Left colon (tissue), 2 donors: ENCODE measurements around the gene EPPIN. TPM values are rescaled to one million over a fixed set of nuclear protein-coding genes. Genes with fewer than 3 reads are reported as not detected.

Experiments
- ATAC-seq: fragments of 200-7000 bp; cut with Tn5 transposase; one replicate; pipeline ENCODE4 v1.9.1; 2020; ENCODE audit warnings: mild to moderate bottlenecking, moderate library complexity
- DNase-seq, 2 donors: peaks; one replicate each; pipeline ENCODE4 v3.0.0-alpha.2; 2020
- intact Hi-C, 2 donors: fragments of 100-400 bp; cut with DNase I in 1 of 2; cut with micrococcal nuclease in 1 of 2; formaldehyde crosslinking; loops; one replicate each; pipeline versions ENCODE4 v1.11.2 to v1.14.0; 2022; cut with DNase I, micrococcal nuclease
- total RNA-seq, 2 donors: library from RNA; stranded (reverse); fragmentation: NEBNext Ultra II Directional; extraction: Animal tissue kit (Norgen Biotek cat#: 25700); gene quantifications; one replicate each; pipeline ENCODE4 v1.2.1, GENCODE V29; 2021
- donor health status: DM: no; HTN: no; CAD: no.
- donor health status: DM: yes; HTN: yes; CAD: no.

Gene EPPIN
- total RNA-seq, 2 donors from 2014 or later: not detected

DNA sequence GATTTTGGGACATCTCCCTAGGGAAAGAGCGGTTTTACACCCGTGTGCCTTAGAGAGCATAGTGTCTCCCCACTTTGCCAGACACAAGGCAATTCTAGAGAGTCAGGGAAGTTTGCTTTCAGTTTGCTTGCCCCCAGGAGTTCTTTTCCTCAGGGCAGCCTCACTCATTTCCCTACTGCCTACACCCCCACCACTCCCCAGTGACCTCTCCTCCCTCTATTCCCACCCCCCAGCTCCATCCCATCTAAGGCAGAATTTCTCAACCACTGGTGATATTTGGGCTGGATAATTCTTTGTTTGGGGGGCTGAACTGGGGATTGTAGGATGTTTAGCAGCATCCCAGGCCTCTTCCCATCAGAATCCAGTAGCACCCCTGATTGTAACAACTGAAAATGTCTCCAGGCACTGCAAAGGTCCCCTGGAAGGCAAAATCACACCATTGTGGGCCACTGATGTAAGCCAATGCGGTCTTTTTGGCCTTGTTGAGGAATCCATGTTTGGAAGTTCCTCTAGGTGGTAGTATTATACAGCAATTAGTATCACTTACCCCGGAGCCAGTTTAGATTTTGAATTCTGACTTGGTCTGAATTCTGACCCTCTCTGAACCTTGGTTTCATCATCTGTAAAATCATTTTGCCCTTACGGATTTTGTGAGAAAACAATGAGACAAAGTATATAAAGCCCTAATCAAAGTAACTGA is 1.3 kb downstream of the EPPIN start:
- intact Hi-C loops: no loop called here
- no peak for DNase-seq
- peak; percentile 79 for ATAC-seq

DNA sequence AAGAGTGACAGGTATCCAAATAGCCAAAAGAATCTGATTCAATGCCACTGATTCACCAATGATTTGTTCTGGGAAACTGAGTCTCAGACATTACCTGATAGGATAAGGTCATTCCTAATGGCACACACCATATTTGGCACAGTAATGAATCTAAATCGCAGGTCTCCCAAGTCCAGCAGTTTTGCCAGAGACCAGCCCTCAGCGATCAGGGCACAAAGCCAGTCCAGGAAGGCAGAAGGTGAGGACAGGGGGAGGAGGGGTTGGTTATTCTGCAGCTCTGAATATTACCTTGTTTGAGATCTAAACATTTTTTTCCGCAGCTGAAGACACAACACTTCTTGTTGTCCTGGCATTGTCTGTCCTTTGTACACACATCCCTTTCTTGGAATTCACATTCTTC is 1.9 kb downstream of the EPPIN start:
- ATAC-seq (no peak), DNase-seq (no peak)
- intact Hi-C loops: no loop called here

DNA sequence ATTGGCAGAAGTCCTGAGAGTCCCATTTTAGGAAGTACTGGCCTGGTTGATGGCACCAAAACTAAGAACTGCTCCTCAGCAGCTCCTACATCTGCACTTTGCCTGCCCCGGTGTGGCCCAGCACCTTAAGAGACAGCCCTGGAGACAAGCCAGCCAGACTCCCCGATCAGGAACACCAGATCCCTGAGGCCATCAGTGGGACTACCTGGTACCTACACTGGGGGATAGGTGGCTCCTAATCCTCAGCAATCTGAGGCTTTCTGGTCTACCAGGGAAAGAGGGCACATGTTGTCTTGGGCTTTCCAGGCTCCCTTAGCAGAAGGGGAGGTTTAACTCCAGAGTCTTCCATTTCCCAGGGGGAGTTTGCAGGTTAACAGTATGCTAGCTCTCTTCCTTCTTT is 7.8 kb downstream of the EPPIN start, which contains the start of gene WFDC6:
WFDC6 (minus strand) TSS at position 101 of the 400 bp plus-strand sequence; CDS start at position 26, 75 bp downstream.
- no peak for DNase-seq
- intact Hi-C loops: no loop called here
- no peak for ATAC-seq

DNA sequence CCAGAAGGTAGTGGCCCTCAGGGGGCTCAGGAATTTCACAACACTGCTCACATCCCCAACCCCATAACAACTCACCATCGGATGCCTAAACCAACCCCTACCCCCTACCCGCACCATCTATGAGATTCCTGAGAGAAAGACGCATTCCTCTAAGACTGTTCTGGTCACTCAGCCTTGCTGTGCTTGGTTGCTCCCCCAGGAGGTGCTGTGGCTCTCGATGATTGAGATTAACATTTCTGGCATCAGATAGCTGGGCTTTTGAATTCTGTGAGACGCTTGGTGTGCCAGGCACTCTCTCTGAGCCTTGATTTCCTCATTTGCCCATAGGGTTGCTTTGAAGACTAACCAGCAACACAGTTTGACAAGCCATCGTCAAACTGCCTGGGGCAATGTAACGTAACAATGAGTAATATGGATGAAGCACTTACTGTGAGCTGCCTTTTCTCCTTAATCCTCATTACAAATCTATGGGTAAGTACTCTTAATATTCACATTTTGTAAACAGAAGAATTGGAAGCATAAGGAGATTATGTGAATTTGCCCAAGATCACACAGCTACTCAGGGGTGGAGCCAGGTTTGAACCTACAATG is 8.9 kb downstream of the EPPIN start:
- no peak for ATAC-seq
- no peak for DNase-seq
- intact Hi-C loops: no loop called here

DNA sequence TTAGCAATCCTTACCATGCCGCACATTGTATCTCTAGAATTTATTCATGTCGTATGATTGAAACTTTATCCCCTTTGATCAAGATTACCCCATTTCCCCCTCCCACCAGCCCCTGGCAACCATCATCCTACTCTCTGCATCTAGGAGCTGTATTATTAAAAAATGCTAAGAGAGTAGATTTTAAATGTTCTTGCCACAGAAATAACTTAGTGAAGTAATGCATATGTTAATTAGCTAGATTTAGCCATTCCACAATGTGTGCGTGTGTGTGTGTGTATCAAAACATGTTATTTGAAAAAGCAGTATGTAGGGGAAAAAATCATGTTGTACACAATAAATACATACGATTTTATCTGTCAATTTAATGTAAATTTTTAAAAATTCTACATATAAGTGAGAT is 19.9 kb downstream of the EPPIN start:
- intact Hi-C loops: no loop called here
- ATAC-seq: no peak

DNA sequence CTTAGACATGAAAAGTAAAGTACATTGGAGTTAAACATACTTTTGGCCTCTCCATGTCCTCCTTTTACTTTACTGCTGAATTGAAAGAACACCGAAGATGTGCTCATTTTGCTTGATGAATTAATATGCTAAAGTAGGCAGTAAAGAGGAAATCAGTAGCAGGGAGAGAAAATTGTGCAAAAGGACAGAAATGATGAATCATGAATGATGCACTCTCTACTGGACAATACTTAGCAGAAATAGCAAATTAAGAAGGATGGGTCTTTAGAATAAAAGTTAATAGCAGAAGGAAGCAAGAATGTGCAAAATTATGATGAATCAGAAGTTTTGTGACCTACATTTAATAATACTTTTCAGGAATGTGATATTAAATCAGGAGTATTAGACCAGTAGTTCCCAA is 23.4 kb downstream of the EPPIN start:
- DNase-seq: no peak
- ATAC-seq: no peak
- intact Hi-C loops: no loop called here

More for the DNA sequence above, 19.9 kb downstream of the EPPIN start:
- DNase-seq: no peak

DNA sequence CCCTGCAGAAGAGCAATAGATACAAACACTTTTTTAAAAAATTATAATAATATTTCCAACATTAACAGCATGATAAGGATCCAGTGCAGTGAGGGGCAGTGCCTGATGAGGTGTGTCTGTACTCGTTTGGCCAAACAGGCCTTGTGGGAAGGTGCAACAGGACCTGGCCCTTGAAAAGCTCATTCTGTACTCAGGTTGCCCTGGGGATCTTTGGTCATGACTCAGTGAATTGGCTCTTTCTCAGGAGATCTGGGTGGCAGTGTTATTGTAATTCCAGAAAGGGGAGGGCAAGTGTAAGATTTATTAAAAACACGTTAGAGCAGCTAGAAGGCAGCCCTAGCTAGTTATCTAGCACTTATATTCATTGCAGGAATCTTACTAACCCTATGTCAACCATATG is 28.9 kb downstream of the EPPIN start:
- no peak for DNase-seq
- ATAC-seq: peak; percentile 64
- intact Hi-C loops: no loop called here

DNA sequence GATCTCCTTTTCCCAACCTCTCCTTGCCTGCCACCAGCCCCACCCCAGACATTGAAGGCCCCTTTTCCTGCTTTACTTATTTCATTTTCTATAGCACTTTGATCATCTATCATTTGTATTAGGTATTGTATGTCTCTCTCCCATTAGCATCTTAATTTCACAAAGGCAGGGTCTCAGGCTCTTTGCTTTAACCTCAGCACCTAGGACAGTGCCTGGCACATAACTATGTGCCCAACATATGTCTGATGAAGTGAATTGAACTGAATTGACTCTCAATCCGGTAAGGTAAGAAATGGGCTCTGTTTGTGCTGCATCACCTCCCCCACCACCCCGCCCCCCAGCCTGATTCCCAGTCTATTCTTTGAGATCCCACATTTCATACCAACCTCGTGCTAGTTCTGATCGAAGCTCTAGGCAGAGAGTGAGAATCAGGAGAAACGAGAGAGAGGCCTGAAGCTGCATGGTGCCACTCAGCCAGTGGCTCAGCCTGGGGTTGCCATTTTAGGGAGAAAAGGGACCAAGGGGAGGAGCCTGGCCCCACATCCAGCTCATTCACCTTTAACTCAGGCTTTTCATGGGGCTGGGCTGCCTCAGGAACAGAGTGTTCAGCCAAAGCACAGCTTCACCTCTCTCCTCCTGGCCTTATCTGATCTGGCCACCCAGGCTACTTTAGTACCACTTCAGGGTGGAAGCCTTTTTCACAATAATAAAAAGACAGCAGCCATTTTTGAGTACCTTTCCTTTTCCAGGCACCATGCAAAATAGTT is 31.9 kb downstream of the EPPIN start, which contains the start of gene SPINT3:
SPINT3 (minus strand) TSS at position 476 of the 767 bp plus-strand sequence; CDS start at position 462, 14 bp downstream.
- intact Hi-C loops: no loop called here
- ATAC-seq: no peak
- DNase-seq: no peak

DNA sequence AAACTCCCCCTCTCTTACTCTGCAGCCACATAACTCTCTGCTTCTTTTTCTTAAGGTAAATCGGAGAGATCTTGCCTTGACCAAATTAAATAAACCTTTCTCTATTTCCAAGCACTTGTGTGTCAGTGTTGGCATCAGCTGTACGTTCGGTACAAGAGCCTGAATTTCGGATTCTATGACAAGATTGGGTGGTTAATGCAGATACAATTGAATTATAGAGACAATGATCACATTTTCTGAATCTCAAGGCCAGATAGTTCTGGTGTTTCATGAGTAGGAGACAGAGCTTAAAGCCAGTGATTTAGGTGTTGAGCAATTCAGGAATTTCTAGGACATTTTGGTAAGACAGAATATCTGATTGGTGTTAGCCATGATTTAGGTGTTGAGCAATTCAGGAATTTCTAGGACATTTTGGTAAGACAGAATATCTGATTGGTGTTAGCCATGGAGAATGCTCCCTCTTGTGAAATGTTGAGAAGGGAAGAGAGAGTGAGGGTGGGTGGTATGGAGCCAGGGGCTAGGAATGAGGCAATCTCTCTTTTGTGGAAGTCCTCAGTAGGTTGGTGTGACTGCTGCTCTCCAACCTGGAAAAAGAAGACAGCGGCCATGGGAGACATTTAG is 36.8 kb downstream of the EPPIN start:
- ATAC-seq (no peak), DNase-seq (no peak)
- intact Hi-C loops: no loop called here

DNA sequence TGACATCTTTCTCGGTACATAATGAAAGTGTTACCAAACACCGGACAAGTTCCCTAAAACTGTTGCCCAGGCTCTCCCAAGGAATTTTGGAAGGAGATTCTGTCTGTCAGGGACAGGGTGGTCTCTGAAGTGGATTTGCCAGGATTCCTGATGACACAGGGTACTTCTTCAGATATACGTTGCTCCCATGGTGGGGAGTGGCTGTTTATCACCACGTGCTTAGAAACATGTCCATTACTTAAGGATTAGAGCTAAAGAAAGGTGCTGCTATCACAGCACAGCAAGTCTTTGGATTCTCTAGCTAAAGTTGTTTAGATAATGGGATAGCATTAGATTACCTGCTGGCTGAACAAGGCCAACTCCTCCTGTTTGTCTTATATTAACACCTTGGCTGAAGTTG is 38.1 kb downstream of the EPPIN start:
- DNase-seq: no peak
- intact Hi-C loops: no loop called here
- ATAC-seq: no peak

DNA sequence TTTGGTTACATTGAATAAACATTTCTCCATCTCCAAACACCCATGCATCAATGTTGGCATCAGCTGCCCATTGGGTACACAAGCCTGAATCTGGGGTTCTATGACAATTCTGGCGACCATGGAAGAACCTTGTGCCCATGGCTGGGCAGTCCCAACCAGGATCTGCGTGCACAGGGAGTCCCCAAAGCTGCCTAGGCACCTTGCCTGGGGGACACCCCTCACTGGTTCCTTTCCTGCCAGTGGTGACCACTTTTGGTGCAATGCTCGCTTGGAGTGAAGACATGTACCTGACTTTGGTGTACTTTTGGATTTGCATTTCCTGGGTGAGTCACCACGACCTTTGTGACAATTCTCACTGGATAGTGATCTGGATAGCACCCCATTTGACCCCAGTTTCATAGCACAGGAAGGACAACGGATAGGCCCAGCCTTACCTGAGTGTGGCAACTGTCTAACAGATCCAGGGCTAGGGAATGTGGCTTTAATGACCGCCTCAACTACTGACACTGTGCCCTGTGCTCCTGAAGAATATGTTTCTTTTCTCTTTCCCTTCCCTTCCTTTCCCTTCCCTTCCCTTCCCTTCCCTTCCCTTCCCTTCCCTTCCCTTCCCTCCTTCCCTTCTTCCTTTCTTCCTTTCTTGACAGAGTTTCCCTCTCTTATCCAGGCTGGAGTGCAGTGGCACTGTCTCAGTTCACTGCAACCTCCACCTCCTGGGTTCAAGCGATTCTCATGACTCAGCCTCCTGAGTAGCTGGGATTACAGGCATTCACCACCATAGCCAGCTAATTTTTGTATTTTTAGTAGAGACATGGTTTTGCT is 38.9 kb downstream of the EPPIN start:
- DNase-seq (no peak), ATAC-seq (peak; percentile 73)
- intact Hi-C loops: no loop called here

DNA sequence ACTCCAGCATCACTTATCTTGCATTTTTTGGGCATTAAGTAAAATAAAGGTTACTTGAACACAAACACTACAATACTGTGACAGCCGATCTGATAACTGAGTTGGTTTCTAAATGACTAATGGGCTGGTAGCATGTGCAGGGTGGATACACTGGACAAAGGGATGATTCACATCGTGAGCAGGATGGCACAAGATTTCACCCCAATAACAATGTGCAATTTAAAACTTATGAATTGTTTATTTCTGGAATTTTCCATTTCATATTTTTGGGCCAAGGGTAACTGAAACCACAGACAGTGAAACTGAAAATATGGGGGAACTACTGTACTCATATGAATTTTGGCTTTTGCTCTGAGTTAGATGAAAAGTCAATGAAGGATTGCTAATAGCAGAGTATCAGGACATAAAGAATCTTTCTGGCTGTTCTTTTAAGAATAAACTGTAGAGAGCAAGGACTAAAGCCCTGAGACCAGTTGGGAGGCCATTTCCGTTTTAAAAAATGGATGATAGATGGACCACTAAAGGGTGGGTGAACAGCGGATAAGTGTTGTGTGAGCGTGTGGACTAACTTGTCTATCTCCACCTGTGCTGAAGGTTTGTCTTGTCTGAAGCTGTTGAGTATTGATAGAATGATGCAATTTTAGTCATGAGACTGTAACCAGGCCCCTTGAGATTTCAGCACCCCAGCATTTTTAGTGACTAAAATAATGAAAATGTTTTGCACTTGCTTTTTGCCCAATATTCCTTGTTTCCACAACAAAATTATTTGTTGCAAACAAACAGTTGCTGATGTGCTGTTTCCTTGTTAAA is 40.0 kb downstream of the EPPIN start:
- no peak for ATAC-seq
- intact Hi-C loops: no loop called here

DNA sequence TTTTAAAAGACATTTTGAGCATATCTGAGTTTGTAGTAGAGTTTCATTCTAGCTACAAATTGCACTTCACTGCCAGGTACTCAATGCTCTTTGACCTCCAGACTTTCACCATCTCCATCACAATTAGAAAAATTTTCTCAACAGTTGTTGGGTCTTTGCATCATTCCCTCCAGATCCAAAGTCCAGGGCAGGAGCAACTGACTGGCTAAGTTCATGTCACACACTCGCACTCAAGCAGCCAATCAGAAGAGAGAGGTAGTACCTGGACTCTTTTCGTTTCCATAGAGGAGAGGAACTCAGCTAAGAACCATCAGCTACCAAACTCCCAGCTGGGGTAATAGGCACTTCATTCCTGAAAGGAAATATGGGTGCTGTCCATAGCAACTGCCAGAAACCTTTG is 40.8 kb downstream of the EPPIN start:
- intact Hi-C loops: no loop called here
- no peak for ATAC-seq
- no peak for DNase-seq

More for the DNA sequence above, 40.0 kb downstream of the EPPIN start:
- DNase-seq: no peak

DNA sequence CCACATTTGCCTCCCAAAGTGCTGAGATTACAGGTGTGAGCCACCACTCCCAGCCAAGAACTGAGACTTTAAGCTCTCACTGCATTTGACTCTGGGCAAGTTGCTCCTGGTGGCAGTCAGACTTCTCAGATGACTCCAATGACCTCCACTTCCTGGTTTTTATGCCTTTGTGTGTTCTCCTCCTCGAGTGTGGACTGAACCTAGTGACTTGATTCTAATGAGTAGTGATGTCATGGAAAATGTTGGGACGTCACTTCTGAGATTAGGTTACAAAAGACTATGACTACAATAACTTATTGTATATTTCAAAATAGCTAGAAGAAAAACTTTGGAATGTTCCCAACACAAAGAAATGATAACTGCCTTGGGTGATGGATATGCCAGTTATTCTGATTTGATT is 43.8 kb downstream of the EPPIN start:
- ATAC-seq (no peak), DNase-seq (no peak)
- intact Hi-C loops: no loop called here

DNA sequence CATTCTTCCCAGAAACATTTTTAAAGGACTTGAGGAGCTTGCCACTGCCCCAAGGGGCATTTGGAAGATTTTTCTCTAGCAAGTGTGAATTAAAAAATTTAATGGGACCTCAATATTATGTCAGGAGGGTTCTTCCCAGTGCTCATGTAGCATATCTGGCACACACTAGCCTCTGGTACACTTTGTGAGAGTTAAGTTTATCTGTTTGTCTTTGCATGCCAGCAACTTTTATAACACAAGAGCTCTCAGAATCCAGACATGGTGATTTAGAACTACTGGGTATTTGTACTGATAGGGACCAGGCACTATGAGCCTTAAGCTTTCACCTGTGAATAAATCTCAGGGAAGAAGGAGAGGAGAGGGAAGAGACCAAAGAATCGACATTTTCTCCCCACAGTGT is 44.6 kb downstream of the EPPIN start:
- DNase-seq (no peak), ATAC-seq (no peak)
- intact Hi-C loops: no loop called here

DNA sequence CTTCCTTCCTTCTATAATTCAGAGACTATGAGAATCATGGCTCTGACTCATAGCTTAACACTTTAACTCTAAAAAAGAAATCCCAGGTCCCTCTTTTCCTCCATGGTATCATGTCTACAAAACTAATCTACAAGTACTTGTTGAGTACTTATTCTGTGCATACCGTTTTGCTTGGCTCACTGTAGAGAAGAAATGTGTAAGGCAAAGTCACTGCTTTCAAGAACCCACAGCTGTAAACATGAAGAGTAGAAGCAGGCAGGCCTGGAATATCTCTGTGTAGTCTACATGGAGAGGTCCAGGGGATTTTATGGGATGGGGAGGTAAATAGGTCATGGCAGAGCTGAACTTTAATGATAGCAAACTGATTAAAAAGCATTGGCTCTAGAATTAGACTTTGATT is 45.6 kb downstream of the EPPIN start:
- ATAC-seq (no peak), DNase-seq (no peak)
- intact Hi-C loops: no loop called here

DNA sequence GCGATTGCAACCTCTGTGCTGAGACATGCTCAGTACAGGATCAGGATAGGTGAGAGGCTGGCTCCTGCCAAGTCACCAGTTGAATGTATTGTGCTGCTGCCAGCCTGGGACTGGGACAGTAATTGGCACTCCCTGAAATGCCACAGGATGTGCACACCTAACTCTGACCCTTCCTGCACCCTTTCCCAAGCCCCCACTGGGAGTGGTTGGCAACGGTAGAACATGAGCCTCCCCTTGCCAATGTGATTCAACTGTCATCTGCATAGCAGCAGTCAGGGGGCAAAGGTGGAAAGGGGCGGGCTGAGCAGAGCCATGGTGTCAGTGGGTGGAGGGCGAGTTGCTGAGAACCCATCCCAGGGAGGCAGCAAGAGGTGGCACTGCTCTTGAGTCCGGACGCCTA is 47.2 kb downstream of the EPPIN start:
- ATAC-seq: peak; percentile 92
- intact Hi-C loops: no loop called here
- DNase-seq: peak; percentile 85 to 90

DNA sequence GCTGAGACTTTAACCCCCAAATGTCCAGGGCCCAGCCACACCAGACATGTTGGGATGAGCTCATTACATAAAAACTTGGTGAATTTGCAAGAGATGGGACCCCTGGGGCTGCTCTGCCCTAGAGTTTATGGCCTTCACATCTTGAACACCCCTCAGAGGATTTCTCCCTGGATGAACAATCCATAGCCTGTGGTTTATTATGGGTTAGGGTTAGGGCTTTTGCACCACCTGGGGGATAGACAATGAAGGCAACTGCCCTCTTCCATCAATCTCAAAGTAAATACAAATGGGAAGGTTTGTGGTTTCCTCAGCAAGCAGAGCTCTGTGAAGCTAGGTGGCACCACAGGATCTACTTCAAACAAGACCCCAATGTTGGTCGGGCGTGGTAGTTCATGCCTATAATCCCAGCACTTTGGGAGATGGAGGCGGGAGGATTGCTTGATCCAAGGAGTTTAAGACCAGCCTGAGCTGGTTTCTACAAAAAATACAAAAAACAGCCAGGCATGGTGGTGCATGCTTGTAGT is 49.2 kb downstream of the EPPIN start:
- intact Hi-C loops: no loop called here
- no peak for DNase-seq
- no peak for ATAC-seq
